HepG2 (cell line): ENCODE data around the gene ZSCAN26. TPM values are rescaled to one million over a fixed set of nuclear protein-coding genes. Genes with fewer than 3 reads are reported as not detected.

Experiments used
- CC2D1A ChIP-seq: sonication (generic); formaldehyde crosslinking; IDR thresholded peaks from 2 replicates; pipeline ENCODE4 v1.8.1; 2023; ENCODE audit warnings: mild to moderate bottlenecking, missing genetic modification reagents
- CENPT ChIP-seq: sonication (generic); formaldehyde crosslinking; IDR thresholded peaks from 2 replicates; pipeline ENCODE4 v1.8.0; 2022; ENCODE audit warnings: low read depth, mild to moderate bottlenecking, moderate library complexity, missing genetic modification reagents
- HNF4A ChIP-seq: sonication (generic); formaldehyde crosslinking; IDR thresholded peaks from 2 replicates; pipeline ENCODE4 v1.4.0; 2020; ENCODE audit warnings: missing genetic modification reagents
- HOXA9 ChIP-seq: sonication (generic); formaldehyde crosslinking; IDR thresholded peaks from 2 replicates; pipeline ENCODE4 v1.8.1; 2022; ENCODE audit warnings: missing genetic modification reagents, mild to moderate bottlenecking, moderate library complexity, borderline replicate concordance
- KDM5B ChIP-seq: sonication (generic); formaldehyde crosslinking; IDR thresholded peaks from 2 replicates; pipeline ENCODE4 v1.4.0; 2020; ENCODE audit warnings: missing genetic modification reagents, mild to moderate bottlenecking, borderline replicate concordance
- MAZ ChIP-seq, 2 experiments: sonication (generic) in 1 of 2; formaldehyde crosslinking in 1 of 2; IDR thresholded peaks; 2 replicates each; pipeline versions ENCODE4 v1.5.0 to v1.6.1; 2012 to 2020; ENCODE audit warnings: low read depth in 2 of 2, mild to moderate bottlenecking in 2 of 2, borderline replicate concordance in 1 of 2, improper control_type of control experiment in 1 of 2, low read length in 1 of 2, missing genetic modification reagents in 1 of 2, moderate library complexity in 1 of 2
- MTA3 ChIP-seq: sonication (generic); formaldehyde crosslinking; IDR thresholded peaks from 2 replicates; pipeline ENCODE4 v1.4.0; 2020; ENCODE audit warnings: missing genetic modification reagents
- MYC ChIP-seq: sonication (generic); formaldehyde crosslinking; IDR thresholded peaks from 2 replicates; pipeline ENCODE4 v1.9.0; 2021; ENCODE audit warnings: missing genetic modification reagents, borderline replicate concordance
- NR2F1 ChIP-seq, 2 experiments: fragments of 450-650 bp in 1 of 2; formaldehyde crosslinking in 1 of 2; IDR thresholded peaks; 2 replicates each; pipeline versions ENCODE4 v1.5.0 to v1.6.1; 2016 to 2020; ENCODE audit warnings: mild to moderate bottlenecking in 1 of 2, missing compliant biosample characterization in 1 of 2, missing genetic modification reagents in 1 of 2, moderate library complexity in 1 of 2
- SALL1 ChIP-seq: sonication (generic); formaldehyde crosslinking; IDR thresholded peaks from 2 replicates; pipeline ENCODE4 v1.8.0; 2022; ENCODE audit warnings: mild to moderate bottlenecking, missing genetic modification reagents
- TBP ChIP-seq: sonication (generic); formaldehyde crosslinking; IDR thresholded peaks from 2 replicates; pipeline ENCODE4 v1.5.0; 2020; ENCODE audit warnings: missing genetic modification reagents
- TBX2 ChIP-seq: sonication (generic); formaldehyde crosslinking; IDR thresholded peaks from 2 replicates; pipeline ENCODE4 v1.5.0; 2020; ENCODE audit warnings: missing genetic modification reagents, mild to moderate bottlenecking, borderline replicate concordance
- TRIM22 ChIP-seq: fragments of 450-650 bp; IDR thresholded peaks from 2 replicates; pipeline ENCODE4 v1.6.1; 2017
- USF2 ChIP-seq, 2 experiments: sonication (generic) in 1 of 2; formaldehyde crosslinking in 1 of 2; IDR thresholded peaks; 2 replicates each; pipeline versions ENCODE4 v1.5.1 to v1.6.1; 2011 to 2020; ENCODE audit warnings: borderline replicate concordance in 1 of 2, low read depth in 1 of 2, low read length in 1 of 2, mild to moderate bottlenecking in 1 of 2, missing genetic modification reagents in 1 of 2, moderate library complexity in 1 of 2
- ZNF143 ChIP-seq: sonication (generic); formaldehyde crosslinking; IDR thresholded peaks from 2 replicates; pipeline ENCODE4 v1.4.0; 2020; ENCODE audit warnings: missing genetic modification reagents
- ZNF343 ChIP-seq: sonication (generic); formaldehyde crosslinking; IDR thresholded peaks from 2 replicates; pipeline ENCODE4 v1.4.0; 2020; ENCODE audit warnings: mild to moderate bottlenecking, missing genetic modification reagents
- ZNF639 ChIP-seq: conservative IDR thresholded peaks from 2 replicates; pipeline ENCODE4 v1.6.1; 2018; ENCODE audit warnings: missing genetic modification reagents
- ZNF782 ChIP-seq: sonication (generic); formaldehyde crosslinking; IDR thresholded peaks from 2 replicates; pipeline ENCODE4 v1.4.0; 2020; ENCODE audit warnings: missing genetic modification reagents, mild to moderate bottlenecking, borderline replicate concordance
- ZSCAN9 ChIP-seq: IDR thresholded peaks from 2 replicates; pipeline ENCODE4 v1.6.1; 2016; ENCODE audit warnings: borderline replicate concordance
- polyA plus RNA-seq, 8 experiments: library from polyadenylated mRNA; depleted of rRNA in 3 of 8; stranded (reverse) in 7 of 8; unstranded in 1 of 8; fragments of >200 nt; fragmentation: Illumina TruSeq in 4 of 8; extraction: Trizol in 4 of 8; gene quantifications; 2 replicates each; pipeline versions ENCODE4 v1.2.1 to v1.2.3, GENCODE V29; 2011 to 2016; ENCODE audit warnings: low read depth in 4 of 8, missing spikeins in 1 of 8, mixed read lengths in 1 of 8; ENCODE audit not compliant: insufficient read depth in 1 of 8
- total RNA-seq, 5 experiments: library from RNA; depleted of rRNA; stranded (reverse); fragments of >200 nt; fragmentation: Illumina TruSeq; extraction: Trizol; gene quantifications; 2 replicates each; pipeline ENCODE4 v1.2.3, GENCODE V29; 2016; ENCODE audit warnings: low read depth in 1 of 5
- TF ChIP-seq, protein P1 (sequence below): sonication (generic); formaldehyde crosslinking; conservative IDR thresholded peaks from 2 replicates; pipeline ENCODE4 v1.8.0; 2022; ENCODE audit warnings: mild to moderate bottlenecking, moderate library complexity, missing genetic modification reagents

ZSCAN26 gene
- total and polyA plus RNA-seq, 2 of the 13 experiments (the other 11 are each of a cell fraction or from before 2014, with no cell fraction given): 12.0 to 15.6 TPM

- TF ChIP-seq ZNF639 (CRISPR knock-in tag): peak; percentile 54; the same call in 1 of the 2 replicates
- peak; percentile 38 for TF ChIP-seq MYC (CRISPR knock-in tag)
- TF ChIP-seq HNF4A (CRISPR knock-in tag): 0 out of 2 replicates have a peak, but pooled peaks have one; percentile 5
- TF ChIP-seq ZNF782 (CRISPR knock-in tag): no peak; the same call in 1 of the 2 replicates
- peak; percentile 80 for TF ChIP-seq SALL1 (CRISPR knock-in tag)
- TF ChIP-seq CENPT (CRISPR knock-in tag): 0 out of 2 replicates have a peak, but pooled peaks have one; percentile 54
- TF ChIP-seq TRIM22: no peak
- TF ChIP-seq KDM5B: peak; percentile 81; the same call in 1 of the 2 replicates
- TF ChIP-seq, protein P1, sequence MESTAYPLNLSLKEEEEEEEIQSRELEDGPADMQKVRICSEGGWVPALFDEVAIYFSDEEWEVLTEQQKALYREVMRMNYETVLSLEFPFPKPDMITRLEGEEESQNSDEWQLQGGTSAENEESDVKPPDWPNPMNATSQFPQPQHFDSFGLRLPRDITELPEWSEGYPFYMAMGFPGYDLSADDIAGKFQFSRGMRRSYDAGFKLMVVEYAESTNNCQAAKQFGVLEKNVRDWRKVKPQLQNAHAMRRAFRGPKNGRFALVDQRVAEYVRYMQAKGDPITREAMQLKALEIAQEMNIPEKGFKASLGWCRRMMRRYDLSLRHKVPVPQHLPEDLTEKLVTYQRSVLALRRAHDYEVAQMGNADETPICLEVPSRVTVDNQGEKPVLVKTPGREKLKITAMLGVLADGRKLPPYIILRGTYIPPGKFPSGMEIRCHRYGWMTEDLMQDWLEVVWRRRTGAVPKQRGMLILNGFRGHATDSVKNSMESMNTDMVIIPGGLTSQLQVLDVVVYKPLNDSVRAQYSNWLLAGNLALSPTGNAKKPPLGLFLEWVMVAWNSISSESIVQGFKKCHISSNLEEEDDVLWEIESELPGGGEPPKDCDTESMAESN (CRISPR knock-in tag): no peak
- TF ChIP-seq ZSCAN9 (CRISPR knock-in tag): 0 out of 2 replicates have a peak, but pooled peaks have one; percentile 45
- no peak for TF ChIP-seq HOXA9
- 0 out of 2 replicates have a peak, but pooled peaks have one; percentile 50 for TF ChIP-seq TBX2 (CRISPR knock-in tag)
- TF ChIP-seq ZNF343 (CRISPR knock-in tag): peak; percentile 91
- no peak for TF ChIP-seq ZNF143 (CRISPR knock-in tag)
- no peak for TF ChIP-seq USF2 (IDR thresholded peaks at IDR 0.05; ENCODE audit: low read depth, low read length)
- TF ChIP-seq USF2 (CRISPR knock-in tag; IDR thresholded peaks at IDR 0.05; ENCODE audit: borderline replicate concordance): no peak
- TF ChIP-seq MAZ (IDR thresholded peaks at IDR 0.05; ENCODE audit: borderline replicate concordance, low read depth, low read length): peak; percentile 55; the same call in 1 of the 2 replicates
- TF ChIP-seq MAZ (CRISPR knock-in tag; IDR thresholded peaks at IDR 0.05; ENCODE audit: low read depth): peak; percentile 66; the same call in 1 of the 2 replicates
- TF ChIP-seq CC2D1A (CRISPR knock-in tag): no peak
- no peak for TF ChIP-seq TBP
- TF ChIP-seq NR2F1 (CRISPR knock-in tag; IDR thresholded peaks at IDR 0.05): no peak
- TF ChIP-seq MTA3 (CRISPR knock-in tag): no peak
Observed at GRCh38 chr6:28218312-28219248, 48.4 kb upstream of the ZSCAN26 start (continued).
